ENCODE results near the gene G6PC2. TPM values are rescaled to one million over a fixed set of nuclear protein-coding genes. Genes with fewer than 3 reads are reported as not detected.

G6PC2 gene
- total and polyA plus RNA-seq, 12 donors: 0.07 to 0.15 (median 0.11) TPM; not detected in 9

GRCh38 chr2:168895771-168896170 is 5.3 kb upstream of the G6PC2 start:
- DNase-seq (no peak), ATAC-seq (no peak)
- TF ChIP-seq CTCF (IDR thresholded peaks at IDR 0.05): no peak
- H3K4me3 ChIP-seq: no peak overlapping the region
- intact Hi-C loops (cut with DNase I): no loop called here
- H3K27ac ChIP-seq: no peak overlapping the region
- no peaks in the 10 kb centered on the region for H3K27me3 ChIP-seq
- no peaks in the 10 kb centered on the region for H3K36me3 ChIP-seq
- no peaks in the 10 kb centered on the region for H3K9me3 ChIP-seq
- peaks cover 0 to 2% (median 0%) of the 10 kb centered on the region in 9 donors for H3K4me1 ChIP-seq

- Histone ChIP-seq H3K4me3 (no peak overlapping the region), H3K4me1 (no peaks in the 10 kb centered on the region), H3K27me3 (no peaks in the 10 kb centered on the region), H3K9me3 (no peaks in the 10 kb centered on the region), H3K36me3 (no peaks in the 10 kb centered on the region), H3K27ac (no peak overlapping the region)
- intact Hi-C loops (cut with DNase I): no loop called here
- ATAC-seq: no peak
- WGBS, 2 donors: 59 to 82% methylated on average over 4 of the region's 4 CpGs
- no peak for DNase-seq
- TF ChIP-seq CTCF (IDR thresholded peaks at IDR 0.05): no peak
Observed at GRCh38 chr2:168896783-168897182, 4.3 kb upstream of the G6PC2 start.

GRCh38 chr2:168897449-168897848 is 3.6 kb upstream of the G6PC2 start:
- intact Hi-C loops (cut with DNase I): no loop called here
- ATAC-seq (no peak), DNase-seq (no peak)
- 79 to 89% methylated on average over 1 of the region's 1 CpG for WGBS, 2 donors
- Histone ChIP-seq H3K4me3 (no peak overlapping the region), H3K9me3 (no peaks in the 10 kb centered on the region), H3K36me3 (no peaks in the 10 kb centered on the region), H3K27me3 (no peaks in the 10 kb centered on the region), H3K27ac (no peak overlapping the region), H3K4me1 (no peaks in the 10 kb centered on the region)
- no peak for TF ChIP-seq CTCF (IDR thresholded peaks at IDR 0.05)

- Histone ChIP-seq H3K4me1 (no peaks in the 10 kb centered on the region), H3K27ac (no peak overlapping the region), H3K9me3 (no peaks in the 10 kb centered on the region), H3K4me3 (no peak overlapping the region), H3K27me3 (peaks cover 0 to 11% (median 0%) of the 10 kb centered on the region in 7 donors), H3K36me3 (no peaks in the 10 kb centered on the region)
- no peak for DNase-seq
- TF ChIP-seq CTCF (IDR thresholded peaks at IDR 0.05): no peak
- no peak for ATAC-seq
- intact Hi-C loops (cut with DNase I): no loop called here
- 91 to 96% methylated on average over 2 of the region's 2 CpGs for WGBS, 2 donors
Observed at GRCh38 chr2:168903888-168904287, 2.8 kb downstream of the G6PC2 start.

- DNase-seq (no peak), ATAC-seq (no peak)
- no peaks in the 10 kb centered on the region for H3K9me3 ChIP-seq
- intact Hi-C loops (cut with DNase I): no loop called here
- WGBS, 2 donors: 91 to 98% methylated on average over 3 of the region's 3 CpGs
- no peak overlapping the region for H3K4me3 ChIP-seq
- no peaks in the 10 kb centered on the region for H3K36me3 ChIP-seq
- no peak overlapping the region for H3K27ac ChIP-seq
- H3K27me3 ChIP-seq: peaks cover 0 to 11% (median 0%) of the 10 kb centered on the region in 7 donors
- TF ChIP-seq CTCF (IDR thresholded peaks at IDR 0.05): no peak
- no peaks in the 10 kb centered on the region for H3K4me1 ChIP-seq
Observed at GRCh38 chr2:168904358-168904757, 3.3 kb downstream of the G6PC2 start.

Data from heart right ventricle (tissue), 16 donors.